T-cell (primary cell): ENCODE measurements around the gene EEA1. TPM values are rescaled to one million over a fixed set of nuclear protein-coding genes. Genes with fewer than 3 reads are reported as not detected.

Experiments
- ATAC-seq, 4 experiments: fragments of 200-7000 bp in 3 of 4; fragments of 150-1000 bp in 1 of 4; cut with Tn5 transposase; replicated peaks in 1 of 4; 1 replicate in 3 of 4; 2 replicates in 1 of 4; pipeline ENCODE4 v1.10.0; 2021; ENCODE audit warnings: moderate library complexity in 3 of 4, mild to moderate bottlenecking in 2 of 4, moderate number of reproducible peaks in 1 of 4
- CTCF ChIA-PET, 2 donors: fragments of 300-600 bp; sonication (Branson Sonifier 250); formaldehyde crosslinking; loops; one replicate each; lab custom pipeline; 2022; ENCODE audit warnings: antibody characterized with exemption in 2 of 2; lab: Charles Lee
- POLR2A ChIA-PET, 2 donors: fragments of 300-600 bp; sonication (Branson Sonifier 250); formaldehyde crosslinking; loops; one replicate each; lab custom pipeline; 2022; ENCODE audit warnings: antibody characterized with exemption in 2 of 2; lab: Charles Lee
- DNase-seq, 35 experiments: peaks; one replicate each; pipeline versions ENCODE4 v3.0.0 to v3.0.0-alpha.2; 2013 to 2023
- H3K27ac ChIP-seq: one replicate; pipeline ENCODE4 v1.5.1; 2013; ENCODE audit warnings: low read length
- H3K27me3 ChIP-seq, 2 experiments: replicated peaks in 1 of 2; 1 replicate in 1 of 2; 2 replicates in 1 of 2; pipeline versions ENCODE4 v1.6.1 to v1.7.0; 2013; ENCODE audit warnings: low read length in 1 of 2, mixed read lengths in 1 of 2; ENCODE audit not compliant: control insufficient read depth in 2 of 2, insufficient read depth in 2 of 2; ENCODE audit errors: extremely low read depth in 1 of 2
- H3K36me3 ChIP-seq, 2 donors: 1 replicate in 1 of 2; 2 replicates in 1 of 2; pipeline versions ENCODE4 v1.6.1 to v1.7.0; 2013; ENCODE audit warnings: low read length in 1 of 2; ENCODE audit not compliant: control insufficient read depth in 2 of 2, insufficient read depth in 1 of 2; ENCODE audit errors: extremely low read depth in 1 of 2
- H3K4me1 ChIP-seq, 2 experiments: 1 replicate in 1 of 2; 2 replicates in 1 of 2; pipeline versions ENCODE4 v1.6.1 to v1.7.0; 2013; ENCODE audit warnings: low read length in 2 of 2, mixed read lengths in 1 of 2; ENCODE audit not compliant: insufficient read depth in 2 of 2, control insufficient read depth in 1 of 2; ENCODE audit errors: extremely low read depth in 1 of 2
- H3K4me3 ChIP-seq, 2 donors: 1 replicate in 1 of 2; 2 replicates in 1 of 2; pipeline versions ENCODE4 v1.5.1 to v1.7.0; 2013; ENCODE audit warnings: mild to moderate bottlenecking in 2 of 2, low read length in 1 of 2, moderate library complexity in 1 of 2; ENCODE audit not compliant: control insufficient read depth in 1 of 2; ENCODE audit errors: extremely low read depth in 1 of 2
- H3K9me3 ChIP-seq: 2 replicates; pipeline ENCODE4 v1.7.0; 2013
- H3K27ac Mint-ChIP-seq, 2 donors: one replicate each; pipeline ENCODE4 v1.8.0; 2020 to 2021; ENCODE audit warnings: mild to moderate bottlenecking in 2 of 2, mixed read lengths in 2 of 2
- H3K27me3 Mint-ChIP-seq, 2 donors: one replicate each; pipeline ENCODE4 v1.8.0; 2021 to 2022; ENCODE audit warnings: mixed read lengths in 2 of 2
- H3K36me3 Mint-ChIP-seq: one replicate; pipeline ENCODE4 v1.8.0; 2021; ENCODE audit warnings: mixed read lengths
- H3K4me1 Mint-ChIP-seq, 3 donors: one replicate each; pipeline ENCODE4 v1.8.0; 2020 to 2022; ENCODE audit warnings: mixed read lengths in 3 of 3, mild to moderate bottlenecking in 1 of 3
- H3K4me3 Mint-ChIP-seq, 3 donors: one replicate each; pipeline ENCODE4 v1.8.0; 2020 to 2022; ENCODE audit warnings: mild to moderate bottlenecking in 3 of 3, mixed read lengths in 3 of 3, moderate library complexity in 3 of 3
- H3K9me3 Mint-ChIP-seq, 3 donors: one replicate each; pipeline ENCODE4 v1.8.0; 2020 to 2022; ENCODE audit warnings: mixed read lengths in 3 of 3
- WGBS: methylation state at CpG from one replicate; pipeline ENCODE4 v1.1.5; 2013; ENCODE audit warnings: missing lambda C conversion rate; ENCODE audit not compliant: insufficient coverage; 5-methylcytosine and 5-hydroxymethylcytosine counted together
- total RNA-seq, 35 experiments: library from RNA in 6 of 35; stranded (reverse) in 6 of 35; fragments of 120-200 nt in 1 of 35; gene quantifications; one replicate each; pipeline versions ENCODE4 v1.2.1 to v1.2.4 and lab custom pipeline; 2013 to 2026

Gene EEA1
- total RNA-seq, 5 donors from 2014 or later (not counting 1 experiment from before 2014, with no cell fraction given): 21.4 to 29.5 (median 23.5) TPM

GRCh38 chr12:92952394-92952793, 23.3 kb upstream of the EEA1 start:
- ATAC-seq (no peak), DNase-seq (no peak)
- Histone ChIP-seq H3K27ac (no peak overlapping the region), H3K27me3 (peaks cover 0 to 4% of the 10 kb centered on the region in 2 experiments), H3K4me3 (no peak overlapping the region), H3K4me1 (no peaks in the 10 kb centered on the region), H3K36me3 (no peaks in the 10 kb centered on the region), H3K9me3 (no peaks in the 10 kb centered on the region)
- POLR2A ChIA-PET: no interaction called here
- Mint-ChIP-seq H3K27ac (no peak overlapping the region), H3K36me3 (peaks cover 4% of the 10 kb centered on the region), H3K4me3 (no peak overlapping the region), H3K27me3 (peaks cover 4 to 5% of the 10 kb centered on the region in 2 donors), H3K4me1 (no peaks in the 10 kb centered on the region), H3K9me3 (no peaks in the 10 kb centered on the region)
- WGBS: 88% methylated on average over 1 of the region's 7 CpGs
- CTCF ChIA-PET: no interaction called here

GRCh38 chr12:92951006-92951405, 21.9 kb upstream of the EEA1 start:
- H3K4me1 ChIP-seq: no peaks in the 10 kb centered on the region
- no peak overlapping the region for H3K4me3 Mint-ChIP-seq

GRCh38 chr12:92950011-92950410, 20.9 kb upstream of the EEA1 start:
- no peaks in the 10 kb centered on the region for H3K36me3 Mint-ChIP-seq
- H3K4me3 Mint-ChIP-seq: no peak overlapping the region
- H3K27me3 Mint-ChIP-seq: peaks cover 4 to 6% of the 10 kb centered on the region in 2 donors
- no peaks in the 10 kb centered on the region for H3K4me1 Mint-ChIP-seq
- no CpG with 5 or more reads among the region's 4 CpGs for WGBS
- Histone ChIP-seq H3K27ac (no peak overlapping the region), H3K36me3 (no peaks in the 10 kb centered on the region), H3K9me3 (no peaks in the 10 kb centered on the region), H3K4me3 (no peak overlapping the region), H3K4me1 (no peaks in the 10 kb centered on the region), H3K27me3 (peaks cover 0 to 7% of the 10 kb centered on the region in 2 experiments)
- no peak overlapping the region for H3K27ac Mint-ChIP-seq
- no peak for DNase-seq
- ChIA-PET CTCF (no interaction called here), POLR2A (no interaction called here)
- no peaks in the 10 kb centered on the region for H3K9me3 Mint-ChIP-seq
- no peak for ATAC-seq

More at GRCh38 chr12:92951006-92951405, 21.9 kb upstream of the EEA1 start:
- DNase-seq (no peak), ATAC-seq (no peak)
- no peaks in the 10 kb centered on the region for H3K9me3 Mint-ChIP-seq
- H3K36me3 ChIP-seq: no peaks in the 10 kb centered on the region
- H3K9me3 ChIP-seq: no peaks in the 10 kb centered on the region
- peaks cover 4 to 5% of the 10 kb centered on the region in 2 donors for H3K27me3 Mint-ChIP-seq
- no peak overlapping the region for H3K27ac ChIP-seq
- H3K27ac Mint-ChIP-seq: no peak overlapping the region
- H3K4me1 Mint-ChIP-seq: no peaks in the 10 kb centered on the region
- ChIA-PET CTCF (no interaction called here), POLR2A (no interaction called here)
- no peaks in the 10 kb centered on the region for H3K36me3 Mint-ChIP-seq
- 88% methylated on average over 1 of the region's 4 CpGs for WGBS
- peaks cover 0 to 7% of the 10 kb centered on the region in 2 experiments for H3K27me3 ChIP-seq
- H3K4me3 ChIP-seq: no peak overlapping the region

- no CpG with 5 or more reads among the region's 1 CpG for WGBS
- no peaks in the 10 kb centered on the region for H3K9me3 ChIP-seq
- Mint-ChIP-seq H3K4me3 (no peak overlapping the region), H3K36me3 (no peaks in the 10 kb centered on the region), H3K4me1 (no peaks in the 10 kb centered on the region), H3K9me3 (no peaks in the 10 kb centered on the region), H3K27me3 (peaks cover 4 to 6% of the 10 kb centered on the region in 2 donors), H3K27ac (no peak overlapping the region)
- POLR2A ChIA-PET: no interaction called here
- H3K4me3 ChIP-seq: no peak overlapping the region
- ATAC-seq (no peak), DNase-seq (no peak)
- CTCF ChIA-PET: no interaction called here
- H3K27ac ChIP-seq: no peak overlapping the region
- H3K36me3 ChIP-seq: no peaks in the 10 kb centered on the region
- H3K27me3 ChIP-seq: peaks cover 0 to 7% of the 10 kb centered on the region in 2 experiments
- H3K4me1 ChIP-seq: no peaks in the 10 kb centered on the region
Observed at GRCh38 chr12:92949466-92949865, 20.4 kb upstream of the EEA1 start.

GRCh38 chr12:92947589-92948215, 18.6 kb upstream of the EEA1 start:
- no peaks in the 10 kb centered on the region for H3K9me3 ChIP-seq
- no peak overlapping the region for H3K27ac Mint-ChIP-seq
- H3K4me1 ChIP-seq: no peaks in the 10 kb centered on the region
- H3K4me3 Mint-ChIP-seq: no peak overlapping the region
- CTCF ChIA-PET: interaction anchor here in 1 of 2 donors (1.5 kb wide), 1 partner anchor 20 kb away, joined by 3 read pairs; no protein-coding TSS in a partner anchor
- H3K27me3 ChIP-seq: peaks cover 0 to 7% of the 10 kb centered on the region in 2 experiments
- H3K36me3 Mint-ChIP-seq: no peaks in the 10 kb centered on the region
- DNase-seq (no peak), ATAC-seq (no peak)
- H3K36me3 ChIP-seq: no peaks in the 10 kb centered on the region
- no peak overlapping the region for H3K27ac ChIP-seq
- no peaks in the 10 kb centered on the region for H3K9me3 Mint-ChIP-seq
- POLR2A ChIA-PET: no interaction called here
- peaks cover 4 to 6% of the 10 kb centered on the region in 2 donors for H3K27me3 Mint-ChIP-seq
- no peak overlapping the region for H3K4me3 ChIP-seq
- H3K4me1 Mint-ChIP-seq: peaks cover 0 to 2% (median 0%) of the 10 kb centered on the region in 3 donors

- Histone ChIP-seq H3K4me1 (no peaks in the 10 kb centered on the region), H3K9me3 (no peaks in the 10 kb centered on the region), H3K4me3 (no peak overlapping the region), H3K36me3 (no peaks in the 10 kb centered on the region), H3K27ac (no peak overlapping the region), H3K27me3 (peaks cover 0 to 6% of the 10 kb centered on the region in 2 experiments)
- DNase-seq (no peak), ATAC-seq (no peak)
- H3K36me3 Mint-ChIP-seq: no peaks in the 10 kb centered on the region
- H3K4me3 Mint-ChIP-seq: no peak overlapping the region
- peaks cover 0 to 2% (median 0%) of the 10 kb centered on the region in 3 donors for H3K4me1 Mint-ChIP-seq
- H3K27me3 Mint-ChIP-seq: peaks cover 4 to 6% of the 10 kb centered on the region in 2 donors
- POLR2A ChIA-PET: interaction anchor here in 1 of 2 donors (0.6 to 0.7 kb wide), 2 partner anchors 65 to 1183 kb away, joined by 3 to 5 read pairs; no protein-coding TSS in a partner anchor
- no CpG with 5 or more reads among the region's 2 CpGs for WGBS
- CTCF ChIA-PET: interaction anchor here in 1 of 2 donors (1.5 kb wide), 1 partner anchor 19 kb away, joined by 3 read pairs; no protein-coding TSS in a partner anchor
- no peak overlapping the region for H3K27ac Mint-ChIP-seq
- H3K9me3 Mint-ChIP-seq: no peaks in the 10 kb centered on the region
Observed at GRCh38 chr12:92945659-92946220, 16.6 kb upstream of the EEA1 start.
